B cell (primary cell): ENCODE results near the gene ABHD10. TPM values are rescaled to one million over a fixed set of nuclear protein-coding genes. Genes with fewer than 3 reads are reported as not detected.

Source experiments
- ATAC-seq: fragments of 200-7000 bp; cut with Tn5 transposase; one replicate; pipeline ENCODE4 v1.10.0; 2021; ENCODE audit warnings: low read depth, mild to moderate bottlenecking, moderate number of reproducible peaks, moderate library complexity
- CTCF ChIA-PET: fragments of 350-600 bp; sonication (Branson Sonifier 250); formaldehyde crosslinking; loops from one replicate; lab custom pipeline; 2021; ENCODE audit warnings: antibody characterized with exemption, inconsistent platforms; lab: Charles Lee
- POLR2A ChIA-PET: fragments of 350-600 bp; sonication (Branson Sonifier 250); formaldehyde crosslinking; loops from one replicate; lab custom pipeline; 2021; ENCODE audit warnings: antibody characterized with exemption; lab: Charles Lee
- DNase-seq: peaks from one replicate; pipeline ENCODE4 v3.0.0; 2013
- H2AFZ ChIP-seq: 2 replicates; pipeline ENCODE4 v1.6.1; 2012; ENCODE audit warnings: mild to moderate bottlenecking, low read depth, low read length; ENCODE audit not compliant: insufficient read depth, poor library complexity, severe bottlenecking
- H3K27ac ChIP-seq, 2 donors: 1 replicate in 1 of 2; 2 replicates in 1 of 2; pipeline ENCODE4 v1.5.1; 2012 to 2013; ENCODE audit warnings: low read length in 2 of 2, mild to moderate bottlenecking in 2 of 2, moderate library complexity in 1 of 2
- H3K27me3 ChIP-seq, 4 experiments: fragments of 200-600 bp in 1 of 4; sonication (generic) in 1 of 4; replicated peaks in 1 of 4; 1 replicate in 2 of 4; 2 replicates in 2 of 4; pipeline versions ENCODE4 v1.6.1 to v1.7.0; 2013 to 2016; ENCODE audit warnings: low read length in 3 of 4, mild to moderate bottlenecking in 2 of 4, mixed read lengths in 1 of 4, moderate library complexity in 1 of 4; ENCODE audit not compliant: insufficient read depth in 4 of 4, control insufficient read depth in 3 of 4; ENCODE audit errors: control extremely low read depth in 1 of 4
- H3K36me3 ChIP-seq, 2 experiments: replicated peaks in 1 of 2; 1 replicate in 1 of 2; 2 replicates in 1 of 2; pipeline versions ENCODE4 v1.6.1 to v1.7.1; 2013; ENCODE audit warnings: low read length in 1 of 2; ENCODE audit not compliant: insufficient read depth in 2 of 2, control insufficient read depth in 1 of 2; ENCODE audit errors: control extremely low read depth in 1 of 2, extremely low read depth in 1 of 2
- H3K4me1 ChIP-seq, 2 donors: fragments of 200-600 bp in 1 of 2; sonication (generic) in 1 of 2; 1 replicate in 1 of 2; 2 replicates in 1 of 2; pipeline versions ENCODE4 v1.5.1 to v1.6.1; 2013 to 2017; ENCODE audit warnings: low read length in 2 of 2; ENCODE audit not compliant: control insufficient read depth in 2 of 2, insufficient read depth in 2 of 2
- H3K4me2 ChIP-seq: replicated peaks from 2 replicates; pipeline ENCODE3; 2012; ENCODE audit warnings: mild to moderate bottlenecking, low read depth, low read length; ENCODE audit not compliant: poor library complexity, severe bottlenecking
- H3K4me3 ChIP-seq, 5 experiments: fragments of 200-600 bp in 1 of 5; sonication (generic) in 1 of 5; 1 replicate in 3 of 5; 2 replicates in 2 of 5; pipeline versions ENCODE4 v1.5.1 to v1.7.0; 2011 to 2016; ENCODE audit warnings: low read length in 4 of 5, mild to moderate bottlenecking in 4 of 5, low read depth in 2 of 5, control low read depth in 1 of 5, moderate library complexity in 1 of 5; ENCODE audit not compliant: insufficient read depth in 1 of 5; ENCODE audit errors: control extremely low read depth in 1 of 5, extremely low read depth in 1 of 5
- H3K79me2 ChIP-seq: fragments of 200-600 bp; sonication (generic); one replicate; pipeline ENCODE4 v1.6.0; 2016; ENCODE audit warnings: low read length; ENCODE audit not compliant: control insufficient read depth, insufficient read depth
- H3K9ac ChIP-seq: fragments of 200-600 bp; sonication (generic); 2 replicates; pipeline ENCODE4 v1.6.1; 2017; ENCODE audit warnings: mild to moderate bottlenecking, low read length, moderate library complexity
- H3K9me3 ChIP-seq, 3 donors: one replicate each; pipeline versions ENCODE4 v1.6.1 to v1.7.1; 2013; ENCODE audit warnings: low read length in 2 of 3; ENCODE audit not compliant: control insufficient read depth in 2 of 3, insufficient read depth in 1 of 3; ENCODE audit errors: control extremely low read depth in 1 of 3
- H4K20me1 ChIP-seq: 2 replicates; pipeline ENCODE4 v1.6.0; 2012; ENCODE audit warnings: mild to moderate bottlenecking, low read length; ENCODE audit not compliant: insufficient read depth, control insufficient read depth, poor library complexity, severe bottlenecking
- H3K27ac Mint-ChIP-seq: one replicate; pipeline ENCODE4 v1.8.0; 2021; ENCODE audit warnings: mixed read lengths
- H3K27me3 Mint-ChIP-seq: one replicate; pipeline ENCODE4 v1.8.0; 2021; ENCODE audit warnings: mixed read lengths
- H3K4me1 Mint-ChIP-seq: one replicate; pipeline ENCODE4 v1.8.0; 2021; ENCODE audit warnings: mixed read lengths
- H3K4me3 Mint-ChIP-seq: one replicate; pipeline ENCODE4 v1.8.0; 2021; ENCODE audit warnings: mixed read lengths
- H3K9me3 Mint-ChIP-seq: one replicate; pipeline ENCODE4 v1.8.0; 2022; ENCODE audit warnings: mixed read lengths; ENCODE audit not compliant: insufficient read depth
- EZH2 ChIP-seq: IDR thresholded peaks from 2 replicates; pipeline ENCODE4 v1.6.1; 2012; ENCODE audit warnings: borderline replicate concordance, low read depth, mild to moderate bottlenecking, moderate library complexity, low read length; ENCODE audit not compliant: insufficient read depth, poor library complexity, severe bottlenecking
- WGBS: methylation state at CpG from one replicate; pipeline ENCODE4 v1.1.5; 2013; ENCODE audit warnings: missing lambda C conversion rate; ENCODE audit not compliant: insufficient coverage; 5-methylcytosine and 5-hydroxymethylcytosine counted together
- intact Hi-C: fragments of 100-400 bp; cut with micrococcal nuclease; formaldehyde crosslinking; loops from one replicate; pipeline ENCODE4 v1.10.0; 2022
- polyA plus RNA-seq: library from polyadenylated mRNA; depleted of rRNA; stranded (reverse); fragments of >200 nt; gene quantifications from 2 replicates; pipeline ENCODE4 v1.2.3, GENCODE V29; 2012
- total RNA-seq, 2 donors: library from RNA; stranded (reverse); fragments of 120-200 nt in 1 of 2; gene quantifications; 1 replicate in 1 of 2; 2 replicates in 1 of 2; pipeline versions ENCODE4 v1.2.3 to v1.2.4, GENCODE V29; 2013 to 2022
- TF ChIP-seq, protein P1 (sequence below): fragments of 200-600 bp; IDR thresholded peaks from one replicate; pipeline ENCODE4 v1.8.0; 2022; ENCODE audit warnings: antibody characterized with exemption, mild to moderate bottlenecking

The ABHD10 gene
- total and polyA plus RNA-seq, 2 donors (not counting 1 experiment from before 2014, with no cell fraction given): 22.1 to 40.1 TPM

- ATAC-seq (no peak), DNase-seq (no peak)
- H3K36me3 ChIP-seq: peaks cover 11% of the 10 kb centered on the region in 2 experiments
- H3K9me3 ChIP-seq: no peaks in the 10 kb centered on the region
- no peak overlapping the region for H2AFZ ChIP-seq
- peaks cover 60% of the 10 kb centered on the region for H3K79me2 ChIP-seq
- Mint-ChIP-seq H3K27ac (no peak overlapping the region), H3K9me3 (no peaks in the 10 kb centered on the region), H3K4me3 (peak overlapping the region; percentile 71), H3K27me3 (no peaks in the 10 kb centered on the region), H3K4me1 (peaks cover 46% of the 10 kb centered on the region)
- H3K4me3 ChIP-seq: peak overlapping the region in 1 of 5 experiments; percentile 84
- peaks cover 26 to 29% of the 10 kb centered on the region in 2 donors for H3K4me1 ChIP-seq
- intact Hi-C loops: no loop called here
- no peak overlapping the region for H3K27ac ChIP-seq
- CTCF ChIA-PET: interaction anchor here (0.7 to 1.7 kb wide), 4 partner anchors 8 to 264 kb away, joined by 3 to 11 read pairs (median 4); no protein-coding TSS in a partner anchor
- H3K27me3 ChIP-seq: no peaks in the 10 kb centered on the region
- peaks cover 17% of the 10 kb centered on the region for H4K20me1 ChIP-seq
- WGBS: 60% methylated on average over 1 of the region's 3 CpGs
- no peak for TF ChIP-seq EZH2
- TF ChIP-seq, protein P1, sequence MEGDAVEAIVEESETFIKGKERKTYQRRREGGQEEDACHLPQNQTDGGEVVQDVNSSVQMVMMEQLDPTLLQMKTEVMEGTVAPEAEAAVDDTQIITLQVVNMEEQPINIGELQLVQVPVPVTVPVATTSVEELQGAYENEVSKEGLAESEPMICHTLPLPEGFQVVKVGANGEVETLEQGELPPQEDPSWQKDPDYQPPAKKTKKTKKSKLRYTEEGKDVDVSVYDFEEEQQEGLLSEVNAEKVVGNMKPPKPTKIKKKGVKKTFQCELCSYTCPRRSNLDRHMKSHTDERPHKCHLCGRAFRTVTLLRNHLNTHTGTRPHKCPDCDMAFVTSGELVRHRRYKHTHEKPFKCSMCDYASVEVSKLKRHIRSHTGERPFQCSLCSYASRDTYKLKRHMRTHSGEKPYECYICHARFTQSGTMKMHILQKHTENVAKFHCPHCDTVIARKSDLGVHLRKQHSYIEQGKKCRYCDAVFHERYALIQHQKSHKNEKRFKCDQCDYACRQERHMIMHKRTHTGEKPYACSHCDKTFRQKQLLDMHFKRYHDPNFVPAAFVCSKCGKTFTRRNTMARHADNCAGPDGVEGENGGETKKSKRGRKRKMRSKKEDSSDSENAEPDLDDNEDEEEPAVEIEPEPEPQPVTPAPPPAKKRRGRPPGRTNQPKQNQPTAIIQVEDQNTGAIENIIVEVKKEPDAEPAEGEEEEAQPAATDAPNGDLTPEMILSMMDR: no peak
- POLR2A ChIA-PET: no interaction called here
- H3K4me2 ChIP-seq: peak overlapping the region; percentile 76
- no peak overlapping the region for H3K9ac ChIP-seq
Measured at GRCh38 chr3:111981457-111981763, 2.6 kb downstream of the ABHD10 start.

DNA sequence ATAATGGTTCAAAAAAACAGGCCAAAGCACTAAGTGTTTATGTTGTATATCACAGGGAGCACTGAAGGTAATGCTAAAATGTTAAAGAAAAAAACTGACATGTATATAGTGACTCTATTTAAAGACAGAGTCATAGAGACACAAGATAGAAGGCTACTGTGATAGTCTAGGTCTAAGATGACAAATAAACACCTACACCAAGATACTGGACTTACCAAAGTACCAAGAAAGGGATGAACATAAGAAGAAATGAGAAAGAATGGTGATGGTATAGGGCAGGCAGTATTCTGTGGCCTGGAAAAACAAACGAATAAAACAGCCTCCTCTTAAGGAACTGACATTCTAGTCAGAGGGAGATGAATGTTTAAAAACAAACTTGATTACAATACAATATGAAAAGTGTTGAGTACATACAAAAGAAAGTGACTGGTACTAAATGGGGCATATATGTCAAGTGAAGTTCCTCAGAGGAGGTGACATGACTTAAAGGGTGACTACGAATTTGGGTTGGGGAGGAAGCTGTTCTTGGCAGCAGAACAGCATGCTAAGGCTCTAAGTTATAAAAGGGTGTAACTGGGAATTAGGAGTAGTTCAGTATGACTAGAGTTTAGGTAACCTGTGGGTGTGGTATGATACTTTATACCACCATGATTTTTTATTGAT, 5.9 kb downstream of the ABHD10 start:
- CTCF ChIA-PET: interaction anchor here (1.9 kb wide), 1 partner anchor 13 kb away, joined by 5 read pairs; no protein-coding TSS in a partner anchor
- Histone ChIP-seq H3K9me3 (no peaks in the 10 kb centered on the region), H3K4me2 (no peak overlapping the region), H3K4me3 (no peak overlapping the region), H3K9ac (no peak overlapping the region), H4K20me1 (peaks cover 27% of the 10 kb centered on the region), H3K4me1 (peaks cover 20 to 23% of the 10 kb centered on the region in 2 donors), H3K27me3 (no peaks in the 10 kb centered on the region), H3K27ac (peak overlapping the region in 1 of 2 donors; percentile 49), H2AFZ (no peak overlapping the region), H3K36me3 (peaks cover 13 to 34% of the 10 kb centered on the region in 2 experiments), H3K79me2 (peaks cover 46% of the 10 kb centered on the region)
- POLR2A ChIA-PET: no interaction called here
- Mint-ChIP-seq H3K9me3 (no peaks in the 10 kb centered on the region), H3K27ac (peak overlapping the region; percentile 44), H3K27me3 (no peaks in the 10 kb centered on the region), H3K4me3 (no peak overlapping the region), H3K4me1 (peaks cover 44% of the 10 kb centered on the region)
- intact Hi-C loops: no loop called here
- no CpG with 5 or more reads among the region's 2 CpGs for WGBS
- DNase-seq (no peak), ATAC-seq (no peak)
- TF ChIP-seq EZH2: no peak
- TF ChIP-seq, protein P1: no peak
